Endothelial cell of umbilical vein (primary cell): ENCODE measurements around the gene PRCD.

Experiments
- CTCF ChIP-seq, 2 donors: IDR thresholded peaks; 1 replicate in 1 of 2; 2 replicates in 1 of 2; pipeline ENCODE4 v1.5.1; 2011; ENCODE audit warnings: low read length in 2 of 2, mild to moderate bottlenecking in 2 of 2, moderate library complexity in 2 of 2, control low read depth in 1 of 2, inconsistent platforms in 1 of 2, low read depth in 1 of 2; ENCODE audit not compliant: insufficient read depth in 1 of 2; ENCODE audit errors: extremely low read depth in 1 of 2
- POLR2A ChIP-seq: IDR thresholded peaks from 2 replicates; pipeline ENCODE4 v1.6.1; 2012; ENCODE audit warnings: low read depth, mild to moderate bottlenecking, control low read depth, low read length

GRCh38 chr17:76568811-76569221 lies 29.0 kb downstream of the PRCD start:
- TF ChIP-seq POLR2A (no peak), CTCF (IDR thresholded peaks at IDR 0.05; ENCODE audit: extremely low read depth in 1 of 2, insufficient read depth in 1 of 2, low read depth in 1 of 2, low read length in 2 of 2) (no peak)
